Mesenteric fat pad (tissue), 1 donor: ENCODE measurements around the gene SLC50A1. TPM values are rescaled to one million over a fixed set of nuclear protein-coding genes. Genes with fewer than 3 reads are reported as not detected.
A peak's percentile ranks its signal among the peaks of the same experiment; 100 is the strongest.

Experiments
- DNase-seq: peaks from one replicate; pipeline ENCODE4 v3.0.0-alpha.2; 2020; ENCODE audit warnings: low spot score
- total RNA-seq: library from RNA; stranded (reverse); fragmentation: NEBNext Ultra II Directional; extraction: Animal tissue kit (Norgen Biotek cat#: 25700); gene quantifications from one replicate; pipeline ENCODE4 v1.2.1, GENCODE V29; 2021
- donor health status: DM: yes; HTN: yes; CAD: no.

Gene SLC50A1
- total RNA-seq, 1 donor from 2014 or later: 30.2 TPM

GRCh38 chr1:155169541-155169940 is 33.9 kb downstream of the SLC50A1 start:
- DNase-seq: peak; percentile 39

- peak; percentile 11 for DNase-seq
These were observed 34.6 kb downstream of the SLC50A1 start for GRCh38 chr1:155170101-155170785.

GRCh38 chr1:155170806-155171205 is 35.2 kb downstream of the SLC50A1 start:
- DNase-seq: peak; percentile 43

GRCh38 chr1:155171836-155172731 is 36.4 kb downstream of the SLC50A1 start:
- peak; percentile 2 for DNase-seq

GRCh38 chr1:155172732-155173477 is 37.3 kb downstream of the SLC50A1 start, which contains the start of gene KRTCAP2:
Gene KRTCAP2, minus strand, starts transcription at chr1:155173304. Its CDS starts 80 bp downstream, at chr1:155173224.
- peak; percentile 98 for DNase-seq

- DNase-seq: peak; percentile 87
These were observed 38.0 kb downstream of the SLC50A1 start, which contains the start of gene TRIM46 for GRCh38 chr1:155173478-155174323. Gene TRIM46, plus strand, starts transcription at chr1:155173849. Its CDS starts 118 bp downstream, at chr1:155173967.

- DNase-seq: peak; percentile 72
These were observed 39.0 kb downstream of the SLC50A1 start for GRCh38 chr1:155174324-155175280.

- DNase-seq: peak; percentile 76
These were observed 39.8 kb downstream of the SLC50A1 start for GRCh38 chr1:155175281-155175926.

GRCh38 chr1:155175927-155176371 is 40.3 kb downstream of the SLC50A1 start:
- DNase-seq: peak; percentile 69

GRCh38 chr1:155176544-155177071 is 41.0 kb downstream of the SLC50A1 start:
- DNase-seq: peak; percentile 93

GRCh38 chr1:155177192-155177917 is 41.7 kb downstream of the SLC50A1 start:
- peak; percentile 51 for DNase-seq

GRCh38 chr1:155177918-155178281 is 42.2 kb downstream of the SLC50A1 start:
- DNase-seq: peak; percentile 90

- peak; percentile 77 for DNase-seq
These were observed 42.9 kb downstream of the SLC50A1 start for GRCh38 chr1:155178441-155179111.

GRCh38 chr1:155179112-155180031 is 43.7 kb downstream of the SLC50A1 start:
- DNase-seq: peak; percentile 81

GRCh38 chr1:155181371-155182051 is 45.9 kb downstream of the SLC50A1 start:
- no peak for DNase-seq
